Upper lobe of left lung (tissue), 4 donors: ENCODE measurements around the gene RPS10.

Source experiments
- CTCF ChIP-seq, 6 experiments: fragments of 450-650 bp in 4 of 6; fragments of 200-600 bp in 2 of 6; sonication (generic) in 2 of 6; IDR thresholded peaks; one replicate each; pipeline ENCODE4 v1.5.1; 2016 to 2019; ENCODE audit warnings: antibody characterized with exemption in 6 of 6
- EP300 ChIP-seq, 4 donors: sonication (generic); formaldehyde crosslinking; IDR thresholded peaks; one replicate each; pipeline ENCODE4 v1.5.1; 2017; ENCODE audit warnings: antibody characterized with exemption in 4 of 4, control low read depth in 2 of 4

GRCh38 chr6:34474754-34475153 is 48.9 kb upstream of the RPS10 start:
- TF ChIP-seq CTCF (IDR thresholded peaks at IDR 0.05) (no peak), EP300 (IDR thresholded peaks at IDR 0.05) (no peak)
